NCI-H446 (cell line): Measurements from ENCODE around the gene FAM53B.

Experiments
- DNase-seq, 2 experiments: peaks; one replicate each; lab custom pipeline; 2025; lab: John Stamatoyannopoulos, UW

The FAM53B gene

DNA sequence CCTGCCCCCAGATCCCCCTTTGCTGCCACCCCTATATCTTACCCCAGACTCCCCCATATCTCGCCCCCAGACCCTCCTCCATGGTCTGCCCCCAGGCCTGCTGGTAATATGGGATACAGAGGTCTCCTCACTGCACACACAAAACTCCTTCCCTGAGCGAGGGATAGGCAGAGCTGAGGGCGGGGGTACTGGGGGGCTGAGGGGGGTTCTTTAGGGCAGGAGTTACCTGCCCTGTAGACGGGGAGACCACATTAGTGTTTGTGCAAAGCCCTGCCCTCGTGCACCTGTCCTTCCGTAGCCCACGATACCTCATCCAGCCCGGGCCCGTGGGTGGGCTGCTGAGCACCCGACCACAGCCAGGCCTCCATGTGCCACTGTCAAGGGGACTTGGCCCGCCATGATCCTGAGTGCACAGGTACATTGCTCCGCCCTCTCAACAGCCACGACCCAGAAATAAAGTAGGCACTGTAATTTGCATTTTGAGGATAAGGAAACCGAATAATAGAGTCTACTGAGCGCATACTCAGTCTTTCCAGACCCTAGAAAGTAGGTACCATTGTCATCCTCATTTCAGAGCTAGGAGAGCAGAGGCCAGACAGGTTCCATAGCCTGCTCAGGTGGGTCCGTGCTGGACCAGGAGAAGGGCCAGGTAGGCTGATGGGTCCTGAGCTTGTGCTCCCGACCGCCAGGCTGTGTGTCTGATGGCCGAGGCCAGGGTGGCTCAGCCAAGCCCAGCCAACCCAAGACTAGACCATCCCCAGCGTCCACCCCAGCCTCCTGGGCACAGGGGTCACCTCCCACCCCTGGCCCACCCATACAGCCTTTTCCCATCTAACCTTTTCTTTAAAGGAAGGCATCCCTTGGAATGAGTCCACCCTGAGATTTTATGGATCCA lies 167.4 kb downstream of the FAM53B start:
- no peak for DNase-seq

DNA sequence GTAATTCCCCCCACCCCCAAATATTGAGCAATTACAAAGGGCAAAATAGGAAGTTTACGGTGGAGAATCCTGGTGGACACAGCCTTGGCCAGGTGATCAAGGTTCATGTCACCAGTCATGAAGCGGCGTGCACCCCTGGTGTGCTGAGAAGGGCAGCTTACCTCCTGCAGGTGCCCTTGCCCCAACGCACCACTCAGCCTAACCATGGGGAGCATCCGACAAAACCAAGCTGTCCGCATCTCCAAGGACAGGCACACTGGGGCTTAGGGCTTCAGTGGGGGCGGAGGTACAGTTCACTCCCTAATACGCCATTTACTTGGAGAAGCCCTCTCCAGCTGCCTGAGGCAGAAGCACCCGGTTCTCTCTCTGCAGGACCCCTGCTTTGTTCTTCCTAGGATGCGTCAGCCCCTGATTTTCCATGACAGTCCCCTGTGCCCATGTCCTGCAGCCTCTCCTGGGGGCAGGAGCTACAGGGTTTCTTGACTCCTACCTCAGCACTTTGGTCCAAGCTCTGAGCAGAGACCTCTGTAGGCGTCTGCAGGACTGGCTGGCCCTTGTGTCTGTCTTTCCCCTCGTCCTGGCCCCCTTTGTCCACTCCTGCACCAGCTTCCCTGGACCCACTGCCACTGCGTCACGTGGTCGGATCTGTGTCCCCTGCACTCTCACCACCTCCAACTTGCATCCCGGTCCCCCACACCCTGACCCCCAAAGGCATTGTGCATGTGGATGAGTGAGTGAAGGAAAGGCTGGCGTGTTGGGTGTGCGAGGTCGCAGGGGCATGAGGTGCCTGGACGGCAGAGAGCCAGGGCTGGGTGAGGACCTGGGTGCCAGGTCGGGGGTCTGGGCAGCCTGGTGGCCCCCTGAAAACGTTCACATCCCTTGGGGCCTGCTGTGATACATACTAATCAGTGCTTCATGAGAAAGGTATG lies 168.8 kb downstream of the FAM53B start:
- DNase-seq: no peak

DNA sequence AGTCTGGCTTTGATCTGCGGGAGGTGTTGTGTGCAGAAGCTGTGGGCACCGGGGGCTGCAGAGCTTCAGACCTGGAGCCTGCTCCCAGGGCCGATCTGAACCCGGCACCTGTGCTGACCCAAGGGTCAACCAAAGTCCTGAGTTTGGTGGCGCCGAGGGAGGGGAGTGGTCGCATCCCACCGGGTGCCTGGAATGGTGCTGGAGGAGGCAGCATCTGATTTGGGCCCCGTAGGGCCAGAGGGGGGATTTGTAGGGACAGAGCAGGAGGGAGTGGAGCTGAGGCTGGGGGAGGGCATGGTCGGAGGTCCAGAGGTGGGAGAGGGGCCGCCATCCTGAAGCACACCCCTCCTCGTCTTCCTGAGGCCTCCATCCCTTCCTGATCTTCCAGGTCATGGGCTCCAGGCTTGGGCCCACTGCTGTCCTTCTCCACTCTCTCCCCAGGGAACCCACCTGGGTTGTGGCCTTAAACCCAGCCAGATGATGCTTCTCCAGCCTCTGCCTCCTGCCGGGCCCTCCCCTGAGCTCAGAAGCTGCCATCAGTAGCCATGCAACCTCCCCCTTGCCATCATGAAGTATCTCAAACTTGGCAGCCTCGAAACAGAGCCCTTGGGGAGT lies 169.6 kb downstream of the FAM53B start:
- no peak for DNase-seq

DNA sequence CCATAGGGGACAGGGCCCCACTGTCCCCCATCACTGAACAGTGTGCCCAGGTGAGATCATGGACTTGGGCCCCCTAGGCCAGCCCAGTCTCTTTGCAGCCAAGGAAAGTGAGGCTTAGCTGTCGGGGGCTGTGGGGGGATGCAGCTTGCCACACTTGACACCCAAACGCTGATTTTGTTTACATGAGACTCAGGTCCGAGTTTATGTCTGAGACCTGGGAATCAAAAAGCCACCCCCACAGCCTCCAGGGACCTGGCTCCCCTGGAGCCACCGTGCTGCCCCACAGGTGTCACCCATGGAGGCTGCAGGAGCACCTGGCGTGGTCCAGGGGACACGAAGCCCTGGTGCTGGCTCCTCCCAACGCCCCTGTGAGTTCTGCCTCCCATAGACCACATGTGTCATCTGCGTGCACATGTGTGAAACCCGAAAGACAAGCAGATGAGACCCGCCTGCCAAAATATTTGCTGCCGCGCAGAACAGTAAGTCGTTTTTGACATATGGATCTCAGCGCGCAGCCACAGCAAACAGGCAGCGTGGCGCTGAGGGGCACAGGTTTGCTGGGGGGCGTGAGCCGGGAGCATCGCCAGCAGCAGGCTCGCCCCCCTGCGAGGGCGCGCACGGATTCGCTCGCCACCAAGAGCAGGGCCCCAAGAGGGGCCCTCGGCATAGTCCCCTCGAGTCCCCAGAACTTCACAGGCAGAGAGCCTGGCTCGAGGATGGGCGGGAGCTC lies 170.3 kb downstream of the FAM53B start:
- DNase-seq: no peak

DNA sequence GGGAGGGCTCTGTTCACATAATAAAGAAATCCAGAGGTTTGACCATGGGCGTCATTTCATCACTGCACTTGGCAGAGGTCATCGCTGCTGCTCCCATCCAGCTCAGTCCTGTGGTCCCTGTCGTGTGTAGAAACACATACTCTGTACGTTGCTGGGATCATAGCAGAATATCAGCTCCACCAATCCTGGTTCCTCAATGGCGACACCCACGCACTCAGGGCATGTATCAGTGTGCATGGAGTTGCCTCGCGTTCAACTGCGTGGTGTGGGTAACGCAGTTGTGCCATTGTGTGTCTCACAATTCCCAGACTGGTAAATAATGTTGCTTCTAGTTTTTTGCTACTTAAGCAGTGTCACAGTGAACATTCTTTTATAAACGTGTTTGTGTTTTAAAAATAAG lies 171.4 kb downstream of the FAM53B start:
- no peak for DNase-seq

DNA sequence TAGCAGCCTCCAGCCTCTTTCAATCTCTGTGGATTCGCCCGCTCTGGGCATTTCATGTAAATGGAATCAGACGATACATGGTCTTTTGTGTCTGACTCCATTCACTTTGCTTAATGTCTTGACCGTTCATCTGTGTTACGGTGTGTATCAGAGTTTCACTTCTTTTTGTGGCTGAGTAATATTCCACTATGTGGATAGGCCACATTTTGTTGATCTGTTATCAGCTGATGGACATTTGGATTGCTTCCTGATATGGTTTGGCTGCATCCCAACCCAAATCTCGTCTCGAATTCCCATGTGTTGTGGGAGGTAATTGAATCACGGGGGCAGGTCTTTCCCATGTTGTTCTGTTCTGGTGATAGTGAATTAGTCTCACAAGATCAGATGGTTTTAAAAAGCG lies 173.5 kb downstream of the FAM53B start:
- no peak for DNase-seq

DNA sequence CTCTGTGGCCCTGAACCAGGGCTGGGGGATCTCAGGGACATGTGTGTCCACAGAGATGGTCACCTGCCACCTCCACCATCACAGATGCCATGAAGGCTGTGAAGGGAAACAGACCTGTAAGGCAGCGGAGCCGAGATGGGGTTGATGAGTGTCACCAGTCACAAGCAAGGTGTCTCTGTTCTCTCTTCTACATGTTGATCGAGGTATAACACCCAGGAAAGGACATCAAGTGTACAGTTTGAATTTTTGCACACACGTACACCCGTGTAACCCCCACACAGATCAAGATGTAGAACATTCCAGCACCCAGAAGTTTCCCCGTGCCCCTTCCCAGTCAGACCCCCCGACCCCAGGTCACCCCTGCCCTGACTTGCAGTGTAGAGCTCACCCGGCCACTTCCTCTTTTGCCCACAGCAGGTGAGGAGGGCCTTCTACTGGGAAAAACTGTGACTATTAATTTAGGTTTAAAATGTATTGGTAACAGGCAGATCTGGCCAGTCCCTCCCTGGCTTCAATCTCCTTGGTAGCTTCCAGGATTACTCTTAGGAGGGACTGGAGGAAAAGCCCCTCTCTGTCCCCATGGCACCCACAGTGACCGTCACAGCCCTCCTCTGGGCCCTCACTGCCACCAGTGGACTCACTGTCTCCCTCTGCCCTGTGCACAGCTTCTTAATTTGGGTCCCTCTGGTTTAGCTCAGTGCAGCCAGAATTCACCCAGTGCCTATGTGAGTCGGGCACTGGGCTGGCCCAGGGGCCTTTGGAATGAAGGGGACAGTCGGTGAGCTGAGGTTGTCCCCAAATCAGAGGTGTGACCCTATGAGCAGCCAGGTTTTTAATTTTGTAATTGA lies 174.3 kb downstream of the FAM53B start:
- no peak for DNase-seq
